HepG2 (cell line): ENCODE data around the gene ALCAM. TPM values are rescaled to one million over a fixed set of nuclear protein-coding genes. Genes with fewer than 3 reads are reported as not detected.
A peak's percentile ranks its signal among the peaks of the same experiment; 100 is the strongest.

Experiments
- ATF7-NPFF ChIP-seq: sonication (generic); formaldehyde crosslinking; IDR thresholded peaks from 2 replicates; pipeline ENCODE4 v1.8.1; 2023; ENCODE audit warnings: mild to moderate bottlenecking, low read depth, missing genetic modification reagents, moderate library complexity
- ATM ChIP-seq: fragments of 450-650 bp; IDR thresholded peaks from 2 replicates; pipeline ENCODE4 v1.7.1; 2017; ENCODE audit warnings: mild to moderate bottlenecking, borderline replicate concordance
- BCL6 ChIP-seq: IDR thresholded peaks from 2 replicates; pipeline ENCODE4 v1.6.1; 2016; ENCODE audit warnings: missing genetic modification reagents, missing compliant biosample characterization
- CAMTA2 ChIP-seq: sonication (generic); formaldehyde crosslinking; IDR thresholded peaks from 2 replicates; pipeline ENCODE4 v1.4.0; 2020; ENCODE audit warnings: mild to moderate bottlenecking, missing genetic modification reagents, borderline replicate concordance
- CBX5 ChIP-seq: sonication (generic); formaldehyde crosslinking; IDR thresholded peaks from 2 replicates; pipeline ENCODE4 v1.4.0; 2020; ENCODE audit warnings: missing genetic modification reagents, borderline replicate concordance
- CHD4 ChIP-seq: fragments of 200-600 bp; sonication (generic); IDR thresholded peaks from 2 replicates; pipeline ENCODE4 v1.7.0; 2017; ENCODE audit warnings: mild to moderate bottlenecking, low read length, borderline replicate concordance
- FOXK2 ChIP-seq: fragments of 450-650 bp; IDR thresholded peaks from 2 replicates; pipeline ENCODE4 v1.6.1; 2016
- HMG20B ChIP-seq: conservative IDR thresholded peaks from 2 replicates; pipeline ENCODE4 v1.6.1; 2016; ENCODE audit warnings: missing genetic modification reagents, missing compliant biosample characterization
- KLF12 ChIP-seq: sonication (generic); formaldehyde crosslinking; IDR thresholded peaks from 2 replicates; pipeline ENCODE4 v1.4.0; 2020; ENCODE audit warnings: missing genetic modification reagents, borderline replicate concordance
- KLF13 ChIP-seq: sonication (generic); formaldehyde crosslinking; IDR thresholded peaks from 2 replicates; pipeline ENCODE4 v1.4.0; 2020; ENCODE audit warnings: mild to moderate bottlenecking, missing genetic modification reagents
- NFYB ChIP-seq: sonication (generic); formaldehyde crosslinking; IDR thresholded peaks from 2 replicates; pipeline ENCODE4 v1.4.0; 2020; ENCODE audit warnings: missing genetic modification reagents
- PRPF4 ChIP-seq: fragments of 200-400 bp; formaldehyde crosslinking; IDR thresholded peaks from 2 replicates; pipeline ENCODE4 v1.6.1; 2016; ENCODE audit warnings: low read length, low read depth; ENCODE audit not compliant: poor library complexity, severe bottlenecking
- SATB2 ChIP-seq: sonication (generic); formaldehyde crosslinking; IDR thresholded peaks from 2 replicates; pipeline ENCODE4 v1.5.0; 2020; ENCODE audit warnings: missing genetic modification reagents
- SNRNP70 ChIP-seq: fragments of 200-400 bp; formaldehyde crosslinking; IDR thresholded peaks from 2 replicates; pipeline ENCODE4 v1.6.1; 2017; ENCODE audit warnings: mild to moderate bottlenecking, low read depth, low read length, moderate library complexity
- ZNF557 ChIP-seq: sonication (generic); formaldehyde crosslinking; IDR thresholded peaks from 2 replicates; pipeline ENCODE4 v1.4.0; 2020; ENCODE audit warnings: missing genetic modification reagents
- ZSCAN9 ChIP-seq: IDR thresholded peaks from 2 replicates; pipeline ENCODE4 v1.6.1; 2016; ENCODE audit warnings: borderline replicate concordance
- polyA plus RNA-seq, 8 experiments: library from polyadenylated mRNA; depleted of rRNA in 3 of 8; stranded (reverse) in 7 of 8; unstranded in 1 of 8; fragments of >200 nt; fragmentation: Illumina TruSeq in 4 of 8; extraction: Trizol in 4 of 8; gene quantifications; 2 replicates each; pipeline versions ENCODE4 v1.2.1 to v1.2.3, GENCODE V29; 2011 to 2016; ENCODE audit warnings: low read depth in 4 of 8, missing spikeins in 1 of 8, mixed read lengths in 1 of 8; ENCODE audit not compliant: insufficient read depth in 1 of 8
- total RNA-seq, 5 experiments: library from RNA; depleted of rRNA; stranded (reverse); fragments of >200 nt; fragmentation: Illumina TruSeq; extraction: Trizol; gene quantifications; 2 replicates each; pipeline ENCODE4 v1.2.3, GENCODE V29; 2016; ENCODE audit warnings: low read depth in 1 of 5
- TF ChIP-seq, protein P1 (sequence below): sonication (generic); formaldehyde crosslinking; IDR thresholded peaks from 2 replicates; pipeline ENCODE4 v1.4.0; 2020; ENCODE audit warnings: low read depth, mild to moderate bottlenecking, missing genetic modification reagents
- TF ChIP-seq, protein P2 (sequence below): sonication (generic); formaldehyde crosslinking; IDR thresholded peaks from 2 replicates; pipeline ENCODE4 v1.4.0; 2020; ENCODE audit warnings: missing genetic modification reagents, borderline replicate concordance
- TF ChIP-seq, protein P3 (sequence below): sonication (generic); formaldehyde crosslinking; IDR thresholded peaks from 2 replicates; pipeline ENCODE4 v1.8.1; 2022; ENCODE audit warnings: mild to moderate bottlenecking, missing genetic modification reagents

The ALCAM gene
- total and polyA plus RNA-seq, 2 of the 13 experiments (the other 11 are each of a cell fraction or from before 2014, with no cell fraction given), result 26.0 to 33.1 TPM

DNA sequence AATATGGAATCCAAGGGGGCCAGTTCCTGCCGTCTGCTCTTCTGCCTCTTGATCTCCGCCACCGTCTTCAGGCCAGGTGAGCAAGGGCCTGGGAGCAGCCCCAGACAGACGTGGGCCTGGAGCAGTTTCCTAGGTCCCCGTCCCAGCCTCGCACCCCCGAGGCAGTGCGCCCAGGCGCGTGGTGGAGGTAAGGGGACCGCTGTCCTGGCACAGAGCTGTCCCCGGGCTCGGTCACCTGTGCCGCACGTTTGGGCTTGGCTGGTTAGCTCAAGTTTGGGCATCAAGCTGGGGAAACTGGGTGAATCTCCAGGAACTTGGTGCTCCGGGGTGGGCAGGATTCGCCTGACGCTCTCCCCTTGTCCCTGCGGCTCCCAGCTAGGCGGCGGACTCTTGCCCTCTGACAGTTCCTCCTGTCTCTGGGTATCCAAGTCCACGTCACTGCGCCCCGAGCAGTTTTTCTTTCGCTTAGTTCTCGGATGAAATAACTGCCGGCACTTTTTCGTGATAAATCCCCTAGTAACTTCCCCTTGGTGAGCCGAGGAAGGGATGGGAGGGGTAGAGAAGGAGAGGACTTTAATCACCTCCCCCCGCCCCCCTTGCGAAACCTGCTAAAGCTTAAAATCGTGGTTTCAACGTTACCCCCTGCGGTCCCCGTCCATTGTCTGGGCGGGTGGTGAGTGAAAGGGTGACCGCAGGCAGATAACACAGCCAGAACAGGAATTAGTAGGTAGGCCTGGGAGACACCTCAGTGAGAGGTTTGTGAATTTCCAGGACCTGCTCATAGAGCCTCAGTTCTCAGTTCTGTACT is 901 bp downstream of the ALCAM start (continued):
- no peak for TF ChIP-seq ZSCAN9
- TF ChIP-seq, protein P1, sequence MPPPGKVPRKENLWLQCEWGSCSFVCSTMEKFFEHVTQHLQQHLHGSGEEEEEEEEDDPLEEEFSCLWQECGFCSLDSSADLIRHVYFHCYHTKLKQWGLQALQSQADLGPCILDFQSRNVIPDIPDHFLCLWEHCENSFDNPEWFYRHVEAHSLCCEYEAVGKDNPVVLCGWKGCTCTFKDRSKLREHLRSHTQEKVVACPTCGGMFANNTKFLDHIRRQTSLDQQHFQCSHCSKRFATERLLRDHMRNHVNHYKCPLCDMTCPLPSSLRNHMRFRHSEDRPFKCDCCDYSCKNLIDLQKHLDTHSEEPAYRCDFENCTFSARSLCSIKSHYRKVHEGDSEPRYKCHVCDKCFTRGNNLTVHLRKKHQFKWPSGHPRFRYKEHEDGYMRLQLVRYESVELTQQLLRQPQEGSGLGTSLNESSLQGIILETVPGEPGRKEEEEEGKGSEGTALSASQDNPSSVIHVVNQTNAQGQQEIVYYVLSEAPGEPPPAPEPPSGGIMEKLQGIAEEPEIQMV, result no peak
- TF ChIP-seq ATF7-NPFF (CRISPR knock-in tag), result peak; percentile 42; the same call in 1 of the 2 replicates
- TF ChIP-seq SNRNP70, result no peak
- TF ChIP-seq CBX5 (CRISPR knock-in tag), result no peak
- no peak for TF ChIP-seq PRPF4
- no peak for TF ChIP-seq FOXK2
- TF ChIP-seq NFYB, result no peak
- TF ChIP-seq CAMTA2 (CRISPR knock-in tag), result no peak
- TF ChIP-seq SATB2 (CRISPR knock-in tag), result peak; percentile 83
- TF ChIP-seq, protein P2, sequence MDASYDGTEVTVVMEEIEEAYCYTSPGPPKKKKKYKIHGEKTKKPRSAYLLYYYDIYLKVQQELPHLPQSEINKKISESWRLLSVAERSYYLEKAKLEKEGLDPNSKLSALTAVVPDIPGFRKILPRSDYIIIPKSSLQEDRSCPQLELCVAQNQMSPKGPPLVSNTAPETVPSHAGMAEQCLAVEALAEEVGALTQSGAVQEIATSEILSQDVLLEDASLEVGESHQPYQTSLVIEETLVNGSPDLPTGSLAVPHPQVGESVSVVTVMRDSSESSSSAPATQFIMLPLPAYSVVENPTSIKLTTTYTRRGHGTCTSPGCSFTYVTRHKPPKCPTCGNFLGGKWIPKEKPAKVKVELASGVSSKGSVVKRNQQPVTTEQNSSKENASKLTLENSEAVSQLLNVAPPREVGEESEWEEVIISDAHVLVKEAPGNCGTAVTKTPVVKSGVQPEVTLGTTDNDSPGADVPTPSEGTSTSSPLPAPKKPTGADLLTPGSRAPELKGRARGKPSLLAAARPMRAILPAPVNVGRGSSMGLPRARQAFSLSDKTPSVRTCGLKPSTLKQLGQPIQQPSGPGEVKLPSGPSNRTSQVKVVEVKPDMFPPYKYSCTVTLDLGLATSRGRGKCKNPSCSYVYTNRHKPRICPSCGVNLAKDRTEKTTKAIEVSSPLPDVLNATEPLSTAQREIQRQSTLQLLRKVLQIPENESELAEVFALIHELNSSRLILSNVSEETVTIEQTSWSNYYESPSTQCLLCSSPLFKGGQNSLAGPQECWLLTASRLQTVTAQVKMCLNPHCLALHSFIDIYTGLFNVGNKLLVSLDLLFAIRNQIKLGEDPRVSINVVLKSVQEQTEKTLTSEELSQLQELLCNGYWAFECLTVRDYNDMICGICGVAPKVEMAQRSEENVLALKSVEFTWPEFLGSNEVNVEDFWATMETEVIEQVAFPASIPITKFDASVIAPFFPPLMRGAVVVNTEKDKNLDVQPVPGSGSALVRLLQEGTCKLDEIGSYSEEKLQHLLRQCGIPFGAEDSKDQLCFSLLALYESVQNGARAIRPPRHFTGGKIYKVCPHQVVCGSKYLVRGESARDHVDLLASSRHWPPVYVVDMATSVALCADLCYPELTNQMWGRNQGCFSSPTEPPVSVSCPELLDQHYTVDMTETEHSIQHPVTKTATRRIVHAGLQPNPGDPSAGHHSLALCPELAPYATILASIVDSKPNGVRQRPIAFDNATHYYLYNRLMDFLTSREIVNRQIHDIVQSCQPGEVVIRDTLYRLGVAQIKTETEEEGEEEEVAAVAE (CRISPR knock-in tag), result no peak
- no peak for TF ChIP-seq ATM
- TF ChIP-seq ZNF557 (CRISPR knock-in tag), result 0 out of 2 replicates have a peak, but pooled peaks have one; percentile 63
- TF ChIP-seq BCL6, result no peak
- TF ChIP-seq, protein P3, sequence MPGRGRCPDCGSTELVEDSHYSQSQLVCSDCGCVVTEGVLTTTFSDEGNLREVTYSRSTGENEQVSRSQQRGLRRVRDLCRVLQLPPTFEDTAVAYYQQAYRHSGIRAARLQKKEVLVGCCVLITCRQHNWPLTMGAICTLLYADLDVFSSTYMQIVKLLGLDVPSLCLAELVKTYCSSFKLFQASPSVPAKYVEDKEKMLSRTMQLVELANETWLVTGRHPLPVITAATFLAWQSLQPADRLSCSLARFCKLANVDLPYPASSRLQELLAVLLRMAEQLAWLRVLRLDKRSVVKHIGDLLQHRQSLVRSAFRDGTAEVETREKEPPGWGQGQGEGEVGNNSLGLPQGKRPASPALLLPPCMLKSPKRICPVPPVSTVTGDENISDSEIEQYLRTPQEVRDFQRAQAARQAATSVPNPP (CRISPR knock-in tag), result no peak; the same call in 1 of the 2 replicates
- TF ChIP-seq KLF12 (CRISPR knock-in tag), result 0 out of 2 replicates have a peak, but pooled peaks have one; percentile 32
- TF ChIP-seq CHD4, result no peak
- TF ChIP-seq HMG20B, result no peak
- TF ChIP-seq KLF13, result peak; percentile 33; the same call in 1 of the 2 replicates
